AG08395 (cell line): ENCODE results near the gene RNF130.
A peak's percentile ranks its signal among the peaks of the same experiment; 100 is the strongest.
"Not testable (repeated sequence)": the region's sequence is repeated elsewhere in the genome, so short reads cannot be mapped to it uniquely, and the experiment has no call there.

Experiments used
- DNase-seq: peaks from one replicate; pipeline ENCODE4 v3.0.0; 2012; ENCODE audit warnings: mixed read lengths, low spot score

Gene RNF130

GRCh38 chr5:180018347-180019060 lies 53.1 kb downstream of the RNF130 start:
- no peak for DNase-seq

GRCh38 chr5:180015523-180015922 lies 56.0 kb downstream of the RNF130 start:
- DNase-seq, result not testable (repeated sequence)

- DNase-seq, result no peak
Measured at GRCh38 chr5:180013678-180014077, 57.9 kb downstream of the RNF130 start.

GRCh38 chr5:180012316-180012715 lies 59.2 kb downstream of the RNF130 start:
- DNase-seq, result no peak

- no peak for DNase-seq
Measured at GRCh38 chr5:180010636-180011035, 60.9 kb downstream of the RNF130 start.

GRCh38 chr5:180009581-180009980 lies 62.0 kb downstream of the RNF130 start:
- no peak for DNase-seq

- DNase-seq, result no peak
Measured at GRCh38 chr5:180008433-180008832, 63.1 kb downstream of the RNF130 start.

- DNase-seq, result no peak
Measured at GRCh38 chr5:180007582-180007981, 64.0 kb downstream of the RNF130 start.

- DNase-seq, result no peak
Measured at GRCh38 chr5:180006141-180006540, 65.4 kb downstream of the RNF130 start.

- no peak for DNase-seq
Measured at GRCh38 chr5:180003127-180003526, 68.4 kb downstream of the RNF130 start.

- no peak for DNase-seq
Measured at GRCh38 chr5:180001742-180002141, 69.8 kb downstream of the RNF130 start.

- no peak for DNase-seq
Measured at GRCh38 chr5:180001136-180001535, 70.4 kb downstream of the RNF130 start.

GRCh38 chr5:179998485-179998884 lies 73.1 kb downstream of the RNF130 start:
- DNase-seq, result no peak

GRCh38 chr5:179994583-179995323 lies 76.8 kb downstream of the RNF130 start:
- no peak for DNase-seq

- not testable (repeated sequence) for DNase-seq
Measured at GRCh38 chr5:179992855-179993254, 78.7 kb downstream of the RNF130 start.

GRCh38 chr5:179991106-179991505 lies 80.5 kb downstream of the RNF130 start:
- no peak for DNase-seq

- DNase-seq, result not testable (repeated sequence)
Measured at GRCh38 chr5:179990525-179990924, 81.0 kb downstream of the RNF130 start.

- DNase-seq, result no peak
Measured at GRCh38 chr5:179986328-179986727, 85.2 kb downstream of the RNF130 start.

GRCh38 chr5:179981636-179982035 lies 89.9 kb downstream of the RNF130 start:
- DNase-seq, result no peak

GRCh38 chr5:179980767-179981166 lies 90.8 kb downstream of the RNF130 start:
- no peak for DNase-seq

GRCh38 chr5:179978792-179979191 lies 92.8 kb downstream of the RNF130 start:
- no peak for DNase-seq

GRCh38 chr5:179975713-179976134 lies 95.8 kb downstream of the RNF130 start:
- no peak for DNase-seq

- DNase-seq, result peak; percentile 20
Measured at GRCh38 chr5:179974946-179975712, 96.4 kb downstream of the RNF130 start.
